Prostate gland (tissue), 2 donors: Measurements from ENCODE around the gene ADAM15. TPM values are rescaled to one million over a fixed set of nuclear protein-coding genes. Genes with fewer than 3 reads are reported as not detected.

ENCODE experiments used
- DNase-seq: peaks from one replicate; pipeline ENCODE4 v3.0.0-alpha.2; 2019; ENCODE audit warnings: low spot score
- H3K27ac ChIP-seq, 2 donors: fragments of 200-600 bp; sonication (generic); 2 replicates each; pipeline ENCODE4 v1.5.1; 2017 to 2019
- H3K27me3 ChIP-seq: fragments of 200-600 bp; sonication (generic); replicated peaks from 2 replicates; pipeline ENCODE4 v1.5.1; 2019; ENCODE audit not compliant: insufficient read depth
- H3K36me3 ChIP-seq, 2 donors: fragments of 200-600 bp; sonication (generic); 1 replicate in 1 of 2; 2 replicates in 1 of 2; pipeline versions ENCODE4 v1.5.1 to v1.8.1; 2017 to 2019
- H3K4me1 ChIP-seq: fragments of 200-600 bp; sonication (generic); replicated peaks from 2 replicates; pipeline ENCODE4 v1.5.1; 2019
- H3K4me3 ChIP-seq, 2 donors: fragments of 200-600 bp; sonication (generic); 2 replicates each; pipeline ENCODE4 v1.5.1; 2017 to 2019
- H3K9me3 ChIP-seq: fragments of 200-600 bp; sonication (generic); 2 replicates; pipeline ENCODE4 v1.5.1; 2017
- CTCF ChIP-seq, 4 experiments: fragments of 200-600 bp in 2 of 4; fragments of 450-650 bp in 2 of 4; sonication (generic) in 2 of 4; IDR thresholded peaks; 1 replicate in 3 of 4; 2 replicates in 1 of 4; pipeline ENCODE4 v1.5.1; 2016 to 2019; ENCODE audit warnings: antibody characterized with exemption in 4 of 4, mild to moderate bottlenecking in 2 of 4, moderate library complexity in 2 of 4
- POLR2A ChIP-seq: fragments of 450-650 bp; IDR thresholded peaks from one replicate; pipeline ENCODE4 v1.6.1; 2016; ENCODE audit warnings: antibody characterized with exemption, mild to moderate bottlenecking
- POLR2AphosphoS5 ChIP-seq: sonication (generic); formaldehyde crosslinking; IDR thresholded peaks from one replicate; pipeline ENCODE4 v1.6.1; 2017; ENCODE audit warnings: antibody characterized with exemption
- WGBS: methylation state at CpG from one replicate; pipeline ENCODE4 v1.1.5; 2018; 5-methylcytosine and 5-hydroxymethylcytosine counted together
- intact Hi-C: fragments of 100-400 bp; cut with DNase I; formaldehyde crosslinking; loops from one replicate; pipeline ENCODE4 v1.14.2; 2022
- total RNA-seq, 2 donors: library from RNA; depleted of rRNA; stranded (reverse); fragments of >200 nt; gene quantifications; one replicate each; pipeline ENCODE4 v1.1.0, GENCODE V29; 2016

Gene ADAM15
- total RNA-seq, 2 donors from 2014 or later = 72.5 to 138 TPM

GRCh38 chr1:155010211-155010918 is 40.8 kb upstream of the ADAM15 start:
- DNase-seq = no peak
- H3K27ac ChIP-seq = peak overlapping the region; percentile 100
- intact Hi-C loops = no loop called here
- peaks cover 7 to 12% of the 10 kb centered on the region in 2 donors for H3K36me3 ChIP-seq
- peaks cover 49% of the 10 kb centered on the region for H3K4me1 ChIP-seq
- peak overlapping the region in 1 of 2 donors; percentile 51 for H3K4me3 ChIP-seq
- TF ChIP-seq POLR2AphosphoS5 (no peak), CTCF (IDR thresholded peaks at IDR 0.05) (no peak), POLR2A (no peak)
- 50% methylated on average over 11 of the region's 11 CpGs for WGBS
- H3K27me3 ChIP-seq = no peaks in the 10 kb centered on the region
- no peaks in the 10 kb centered on the region for H3K9me3 ChIP-seq

GRCh38 chr1:155011004-155011416 is 40.1 kb upstream of the ADAM15 start:
- peaks cover 45% of the 10 kb centered on the region for H3K4me1 ChIP-seq
- no peaks in the 10 kb centered on the region for H3K27me3 ChIP-seq
- peaks cover 7 to 14% of the 10 kb centered on the region in 2 donors for H3K36me3 ChIP-seq
- intact Hi-C loops = no loop called here
- TF ChIP-seq CTCF (IDR thresholded peaks at IDR 0.05) (no peak), POLR2AphosphoS5 (no peak), POLR2A (no peak)
- 71% methylated on average over 5 of the region's 5 CpGs for WGBS
- H3K27ac ChIP-seq = peak overlapping the region; percentile 100
- no peak overlapping the region for H3K4me3 ChIP-seq
- DNase-seq = no peak
- no peaks in the 10 kb centered on the region for H3K9me3 ChIP-seq

- Histone ChIP-seq H3K4me3 (no peak overlapping the region), H3K9me3 (no peaks in the 10 kb centered on the region), H3K27ac (peak overlapping the region; percentile 100), H3K36me3 (peaks cover 7 to 14% of the 10 kb centered on the region in 2 donors), H3K4me1 (peaks cover 40% of the 10 kb centered on the region), H3K27me3 (no peaks in the 10 kb centered on the region)
- DNase-seq = peak; percentile 39
- intact Hi-C loops = no loop called here
- WGBS = 59% methylated on average over 6 of the region's 6 CpGs
- TF ChIP-seq POLR2AphosphoS5 = no peak
- no peak for TF ChIP-seq POLR2A
- no peak for TF ChIP-seq CTCF (IDR thresholded peaks at IDR 0.05)
Measured at GRCh38 chr1:155011437-155012025, 39.6 kb upstream of the ADAM15 start.

- Histone ChIP-seq H3K27ac (peak overlapping the region; percentile 100), H3K4me3 (no peak overlapping the region), H3K4me1 (peaks cover 40% of the 10 kb centered on the region), H3K27me3 (no peaks in the 10 kb centered on the region), H3K36me3 (peaks cover 7 to 14% of the 10 kb centered on the region in 2 donors), H3K9me3 (no peaks in the 10 kb centered on the region)
- DNase-seq = peak; percentile 73
- WGBS = 9% methylated on average over 9 of the region's 9 CpGs
- TF ChIP-seq CTCF (IDR thresholded peaks at IDR 0.05) = no peak
- TF ChIP-seq POLR2AphosphoS5 = peak; percentile 38
- TF ChIP-seq POLR2A = peak; percentile 41
- intact Hi-C loops = no loop called here
Measured at GRCh38 chr1:155012026-155012546, 39.0 kb upstream of the ADAM15 start.
